HCT116 (cell line): ENCODE data around the gene LMX1A. TPM values are rescaled to one million over a fixed set of nuclear protein-coding genes. Genes with fewer than 3 reads are reported as not detected.

Experiments used
- ATAC-seq: fragments of 200-7000 bp; cut with Tn5 transposase; 2 replicates; pipeline ENCODE4 v1.9.1; 2020; ENCODE audit warnings: mild to moderate bottlenecking, moderate library complexity
- BruUV-seq: library from RNA; stranded (reverse); fragments of 400-500 nt; replicated peaks from 2 replicates; lab custom pipeline; 2021; lab: Mats Ljungman, UMichigan
- CTCF ChIA-PET: fragments of 300-600 bp; sonication (Branson Sonifier 250); formaldehyde crosslinking; loops from one replicate; lab custom pipeline; 2021; ENCODE audit warnings: antibody characterized with exemption; lab: Charles Lee
- POLR2A ChIA-PET: fragments of 300-600, 350-600 bp; sonication (Branson Sonifier 250); formaldehyde crosslinking; loops from one replicate; lab custom pipeline; 2021; ENCODE audit warnings: antibody characterized with exemption; lab: Charles Lee
- RAD21 ChIA-PET, 2 experiments: fragments of 300-600 bp; sonication (Branson Sonifier 250); formaldehyde crosslinking; loops; one replicate each; lab custom pipeline; 2023; ENCODE audit warnings: low total read pairs in 2 of 2; ENCODE audit not compliant: uncharacterized antibody in 2 of 2, unreplicated experiment in 2 of 2, low non-redundant PET in 1 of 2; lab: Charles Lee
- DNase-seq: peaks from one replicate; pipeline ENCODE4 v3.0.0-alpha.2; 2010; ENCODE audit warnings: low read depth, low spot score
- H2AFZ ChIP-seq: fragments of 200-600 bp; shearing (Covaris generic), sonication (generic); 2 replicates; pipeline ENCODE4 v1.6.1; 2017; ENCODE audit warnings: low read depth, mixed run types, mixed read lengths, antibody characterized with exemption, low read length; ENCODE audit not compliant: poor library complexity, severe bottlenecking
- H3K27ac ChIP-seq: 2 replicates; pipeline ENCODE4 v1.5.1; 2012; ENCODE audit warnings: low read depth, low read length
- H3K27me3 ChIP-seq: fragments of 200-600 bp; sonication (generic); 2 replicates; pipeline ENCODE4 v1.6.1; 2016; ENCODE audit warnings: mixed run types, low read length, mixed read lengths; ENCODE audit not compliant: insufficient read depth
- H3K36me3 ChIP-seq, 2 experiments: fragments of 200-500 bp in 1 of 2; fragments of 200-600 bp in 1 of 2; sonication (Bioruptor generic) in 1 of 2; sonication (generic) in 1 of 2; 2 replicates each; pipeline versions ENCODE4 v1.5.1 to v1.6.1; 2014 to 2016; ENCODE audit warnings: low read length in 2 of 2, inconsistent platforms in 1 of 2, mixed read lengths in 1 of 2, mixed run types in 1 of 2; ENCODE audit not compliant: insufficient read depth in 2 of 2, control insufficient read depth in 1 of 2
- H3K4me1 ChIP-seq, 2 experiments: fragments of 200-600 bp in 1 of 2; sonication (generic) in 1 of 2; 2 replicates each; pipeline versions ENCODE4 v1.5.1 to v1.6.1; 2012 to 2017; ENCODE audit warnings: low read length in 2 of 2, inconsistent platforms in 1 of 2, mild to moderate bottlenecking in 1 of 2, mixed read lengths in 1 of 2, mixed run types in 1 of 2, moderate library complexity in 1 of 2; ENCODE audit not compliant: insufficient read depth in 2 of 2, control insufficient read depth in 1 of 2
- H3K4me2 ChIP-seq: fragments of 200-600 bp; sonication (generic); 2 replicates; pipeline ENCODE4 v1.6.1; 2017; ENCODE audit warnings: mixed run types, low read length, mixed read lengths
- H3K4me3 ChIP-seq, 2 experiments: fragments of 200-600 bp in 1 of 2; sonication (generic) in 1 of 2; replicated peaks in 1 of 2; 2 replicates each; pipeline ENCODE4 v1.5.1; 2011 to 2016; ENCODE audit warnings: low read length in 2 of 2, control low read depth in 1 of 2, low read depth in 1 of 2, mild to moderate bottlenecking in 1 of 2, mixed read lengths in 1 of 2, mixed run types in 1 of 2
- H3K79me2 ChIP-seq: fragments of 200-600 bp; sonication (generic); 2 replicates; pipeline ENCODE4 v1.6.1; 2017; ENCODE audit warnings: mild to moderate bottlenecking, mixed run types, low read length, moderate library complexity, mixed read lengths; ENCODE audit not compliant: insufficient read depth
- H3K9ac ChIP-seq: fragments of 200-600 bp; sonication (generic); 2 replicates; pipeline ENCODE4 v1.6.1; 2016; ENCODE audit warnings: low read length, mixed read lengths
- H3K9me2 ChIP-seq: fragments of 200-600 bp; sonication (generic), shearing (Covaris generic); 2 replicates; pipeline ENCODE4 v1.6.1; 2017; ENCODE audit warnings: mixed run types, mild to moderate bottlenecking, moderate library complexity; ENCODE audit not compliant: insufficient read depth
- H3K9me3 ChIP-seq, 2 experiments: fragments of 200-500 bp in 1 of 2; fragments of 200-600 bp in 1 of 2; sonication (Bioruptor generic) in 1 of 2; sonication (generic) in 1 of 2; 2 replicates each; pipeline ENCODE4 v1.6.1; 2014 to 2017; ENCODE audit warnings: low read length in 2 of 2, mixed read lengths in 2 of 2, inconsistent platforms in 1 of 2, low read depth in 1 of 2, mild to moderate bottlenecking in 1 of 2, mixed run types in 1 of 2, moderate library complexity in 1 of 2; ENCODE audit not compliant: control insufficient read depth in 1 of 2, insufficient read depth in 1 of 2
- H4K20me1 ChIP-seq: fragments of 200-600 bp; sonication (generic), shearing (Covaris generic); 2 replicates; pipeline ENCODE4 v1.6.1; 2017; ENCODE audit warnings: mixed run types, mild to moderate bottlenecking, moderate library complexity; ENCODE audit not compliant: insufficient read depth
- CBX3 ChIP-seq: IDR thresholded peaks from 2 replicates; pipeline ENCODE4 v1.6.1; 2012; ENCODE audit warnings: low read depth
- CEBPB ChIP-seq: IDR thresholded peaks from 2 replicates; pipeline ENCODE4 v1.6.1; 2012; ENCODE audit warnings: low read depth
- EZH2phosphoT487 ChIP-seq: fragments of 200-600 bp; IDR thresholded peaks from 2 replicates; pipeline ENCODE4 v1.6.1; 2018; ENCODE audit warnings: antibody characterized with exemption, borderline replicate concordance
- FOSL1 ChIP-seq: IDR thresholded peaks from 2 replicates; pipeline ENCODE4 v1.6.1; 2012; ENCODE audit warnings: low read depth
- POLR2AphosphoS5 ChIP-seq: IDR thresholded peaks from 2 replicates; pipeline ENCODE4 v1.6.1; 2011; ENCODE audit warnings: mild to moderate bottlenecking, low read depth, low read length, moderate library complexity
- RAD21 ChIP-seq: IDR thresholded peaks from 2 replicates; pipeline ENCODE4 v1.6.1; 2012; ENCODE audit warnings: low read depth, mild to moderate bottlenecking
- REST ChIP-seq: IDR thresholded peaks from 2 replicates; pipeline ENCODE4 v1.6.1; 2012; ENCODE audit warnings: low read depth
- SP1 ChIP-seq: IDR thresholded peaks from 2 replicates; pipeline ENCODE4 v1.6.1; 2012; ENCODE audit warnings: low read depth
- intact Hi-C: fragments of 100-400 bp; cut with micrococcal nuclease; formaldehyde crosslinking; loops from 2 replicates; pipeline ENCODE4 v1.10.0; 2022
- total RNA-seq: library from RNA; stranded (reverse); gene quantifications from one replicate; pipeline ENCODE4 v1.2.1, GENCODE V29; 2021; ENCODE audit not compliant: unreplicated experiment

LMX1A gene
- total RNA-seq, 1 experiment from 2014 or later = not detected

- CTCF ChIA-PET = interaction anchor here (1.0 kb wide), 1 partner anchor 59 kb away, joined by 3 read pairs; no protein-coding TSS in a partner anchor
- intact Hi-C loops = no loop called here
- POLR2A ChIA-PET = no interaction called here
These were observed 167.5 kb downstream of the LMX1A start for GRCh38 chr1:165189011-165189410.

More at GRCh38 chr1:165189011-165189410, 167.5 kb downstream of the LMX1A start:
- Histone ChIP-seq H3K9me3 (no peaks in the 10 kb centered on the region), H3K27ac (no peak overlapping the region), H3K79me2 (no peaks in the 10 kb centered on the region), H3K36me3 (no peaks in the 10 kb centered on the region), H3K9me2 (no peaks in the 10 kb centered on the region), H2AFZ (no peak overlapping the region), H3K9ac (no peak overlapping the region), H3K4me1 (no peaks in the 10 kb centered on the region), H3K27me3 (peaks cover 13% of the 10 kb centered on the region), H4K20me1 (no peaks in the 10 kb centered on the region), H3K4me3 (no peak overlapping the region), H3K4me2 (no peak overlapping the region)
- ATAC-seq = no peak
- no TSS peak for BruUV-seq
- RAD21 ChIA-PET = no interaction called here
- TF ChIP-seq CBX3 (no peak), SP1 (no peak), FOSL1 (no peak), REST (no peak), CEBPB (no peak), POLR2AphosphoS5 (no peak), EZH2phosphoT487 (no peak), RAD21 (no peak)
- no peak for DNase-seq
